Spleen (tissue), 7 donors: ENCODE results near the gene TGDS.

Source experiments
- POLR2AphosphoS5 ChIP-seq, 3 donors: sonication (generic); formaldehyde crosslinking; IDR thresholded peaks; one replicate each; pipeline ENCODE4 v1.5.1; 2017; ENCODE audit warnings: antibody characterized with exemption in 3 of 3
- TF ChIP-seq, protein P1 (sequence below), 11 experiments: fragments of 200-600 bp in 7 of 11; fragments of 450-650 bp in 4 of 11; sonication (generic) in 4 of 11; IDR thresholded peaks in 8 of 11; conservative IDR thresholded peaks in 3 of 11; 1 replicate in 7 of 11; 2 replicates in 4 of 11; pipeline versions ENCODE4 v1.4.0 to v1.8.0; 2016 to 2021; ENCODE audit warnings: antibody characterized with exemption in 11 of 11, inconsistent platforms in 4 of 11, mild to moderate bottlenecking in 1 of 11
- donor health status: DM: no; HTN: no; CAD: no; lungs with moderate emphysema.
- donor health status: DM: no; HTN: no; CAD: no.
- donor health status: DM: no; HTN: no; CAD: no.

DNA sequence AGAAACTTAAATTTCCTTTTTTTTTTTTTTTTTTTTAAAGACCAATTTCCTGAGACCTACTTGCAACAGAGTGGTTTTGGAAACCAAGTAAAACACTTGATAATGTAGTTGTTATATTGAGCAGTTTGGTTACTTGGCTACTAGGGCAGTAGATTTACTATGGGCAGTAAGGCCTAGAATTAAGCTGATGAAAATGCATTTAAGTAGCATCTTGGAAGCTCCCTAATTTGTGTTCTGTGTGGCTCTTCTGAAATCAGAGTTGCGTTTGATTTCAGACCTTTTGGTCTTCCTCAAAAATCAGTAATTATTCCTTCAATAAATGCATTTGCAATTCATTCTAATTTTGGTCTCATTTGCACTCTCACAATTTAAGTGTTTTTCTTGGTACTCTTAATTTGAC, 6.5 kb upstream of the TGDS start:
- no peak for TF ChIP-seq POLR2AphosphoS5 (IDR thresholded peaks at IDR 0.05)
- TF ChIP-seq, protein P1, sequence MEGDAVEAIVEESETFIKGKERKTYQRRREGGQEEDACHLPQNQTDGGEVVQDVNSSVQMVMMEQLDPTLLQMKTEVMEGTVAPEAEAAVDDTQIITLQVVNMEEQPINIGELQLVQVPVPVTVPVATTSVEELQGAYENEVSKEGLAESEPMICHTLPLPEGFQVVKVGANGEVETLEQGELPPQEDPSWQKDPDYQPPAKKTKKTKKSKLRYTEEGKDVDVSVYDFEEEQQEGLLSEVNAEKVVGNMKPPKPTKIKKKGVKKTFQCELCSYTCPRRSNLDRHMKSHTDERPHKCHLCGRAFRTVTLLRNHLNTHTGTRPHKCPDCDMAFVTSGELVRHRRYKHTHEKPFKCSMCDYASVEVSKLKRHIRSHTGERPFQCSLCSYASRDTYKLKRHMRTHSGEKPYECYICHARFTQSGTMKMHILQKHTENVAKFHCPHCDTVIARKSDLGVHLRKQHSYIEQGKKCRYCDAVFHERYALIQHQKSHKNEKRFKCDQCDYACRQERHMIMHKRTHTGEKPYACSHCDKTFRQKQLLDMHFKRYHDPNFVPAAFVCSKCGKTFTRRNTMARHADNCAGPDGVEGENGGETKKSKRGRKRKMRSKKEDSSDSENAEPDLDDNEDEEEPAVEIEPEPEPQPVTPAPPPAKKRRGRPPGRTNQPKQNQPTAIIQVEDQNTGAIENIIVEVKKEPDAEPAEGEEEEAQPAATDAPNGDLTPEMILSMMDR (IDR thresholded peaks at IDR 0.05 in 8 of 11, conservative IDR thresholded peaks at IDR 0.05 in 3 of 11): no peak
